Measurements from ENCODE around the gene SEMA3F. TPM values are rescaled to one million over a fixed set of nuclear protein-coding genes. Genes with fewer than 3 reads are reported as not detected.

SEMA3F gene
- total and polyA plus RNA-seq, 4 donors: 0.60 to 4.8 (median 2.1) TPM

DNA sequence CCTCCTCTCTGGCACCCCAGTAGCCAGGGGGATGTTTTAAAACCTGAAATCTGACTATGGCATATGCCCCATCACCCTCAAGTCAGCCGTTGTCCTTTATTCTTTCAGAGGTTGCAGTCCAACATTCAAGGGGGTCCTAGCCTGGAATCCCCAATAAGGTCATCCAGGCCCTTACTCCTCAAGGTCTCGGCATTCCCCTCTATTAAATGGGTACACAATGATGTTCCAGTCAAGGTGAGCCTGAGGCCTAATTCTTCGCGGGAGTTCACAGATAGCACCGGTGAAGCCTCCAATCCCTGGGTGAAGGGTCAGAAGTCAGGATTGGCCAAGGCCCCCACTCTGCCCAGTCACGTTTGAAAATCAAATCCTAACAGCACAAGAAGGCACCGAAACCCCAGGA is 8.1 kb upstream of the SEMA3F start:
- no peak for TF ChIP-seq NR2F2 (IDR thresholded peaks at IDR 0.05)
- no peak for TF ChIP-seq HNF4A (conservative IDR thresholded peaks at IDR 0.05)
- TF ChIP-seq, protein P1, sequence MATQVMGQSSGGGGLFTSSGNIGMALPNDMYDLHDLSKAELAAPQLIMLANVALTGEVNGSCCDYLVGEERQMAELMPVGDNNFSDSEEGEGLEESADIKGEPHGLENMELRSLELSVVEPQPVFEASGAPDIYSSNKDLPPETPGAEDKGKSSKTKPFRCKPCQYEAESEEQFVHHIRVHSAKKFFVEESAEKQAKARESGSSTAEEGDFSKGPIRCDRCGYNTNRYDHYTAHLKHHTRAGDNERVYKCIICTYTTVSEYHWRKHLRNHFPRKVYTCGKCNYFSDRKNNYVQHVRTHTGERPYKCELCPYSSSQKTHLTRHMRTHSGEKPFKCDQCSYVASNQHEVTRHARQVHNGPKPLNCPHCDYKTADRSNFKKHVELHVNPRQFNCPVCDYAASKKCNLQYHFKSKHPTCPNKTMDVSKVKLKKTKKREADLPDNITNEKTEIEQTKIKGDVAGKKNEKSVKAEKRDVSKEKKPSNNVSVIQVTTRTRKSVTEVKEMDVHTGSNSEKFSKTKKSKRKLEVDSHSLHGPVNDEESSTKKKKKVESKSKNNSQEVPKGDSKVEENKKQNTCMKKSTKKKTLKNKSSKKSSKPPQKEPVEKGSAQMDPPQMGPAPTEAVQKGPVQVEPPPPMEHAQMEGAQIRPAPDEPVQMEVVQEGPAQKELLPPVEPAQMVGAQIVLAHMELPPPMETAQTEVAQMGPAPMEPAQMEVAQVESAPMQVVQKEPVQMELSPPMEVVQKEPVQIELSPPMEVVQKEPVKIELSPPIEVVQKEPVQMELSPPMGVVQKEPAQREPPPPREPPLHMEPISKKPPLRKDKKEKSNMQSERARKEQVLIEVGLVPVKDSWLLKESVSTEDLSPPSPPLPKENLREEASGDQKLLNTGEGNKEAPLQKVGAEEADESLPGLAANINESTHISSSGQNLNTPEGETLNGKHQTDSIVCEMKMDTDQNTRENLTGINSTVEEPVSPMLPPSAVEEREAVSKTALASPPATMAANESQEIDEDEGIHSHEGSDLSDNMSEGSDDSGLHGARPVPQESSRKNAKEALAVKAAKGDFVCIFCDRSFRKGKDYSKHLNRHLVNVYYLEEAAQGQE (IDR thresholded peaks at IDR 0.05): no peak
- no peak for TF ChIP-seq TAF1 (conservative IDR thresholded peaks at IDR 0.05)
- 89% methylated on average over 7 of the region's 7 CpGs for WGBS
- Histone ChIP-seq H3K27ac (ENCODE audit: low read depth in 1 of 2, low read length in 2 of 2) (no peak overlapping the region), H3K9me3 (ENCODE audit: control insufficient read depth in 4 of 4, low read length in 3 of 4) (no peaks in the 10 kb centered on the region), H3K4me3 (ENCODE audit: low read depth in 1 of 3, low read length in 3 of 3) (no peak overlapping the region), H3K9ac (ENCODE audit: low read depth in 1 of 2, low read length in 2 of 2) (no peak overlapping the region), H3K4me1 (ENCODE audit: control insufficient read depth in 4 of 4, insufficient read depth in 4 of 4, low read length in 3 of 4) (peaks cover 0 to 6% (median 2%) of the 10 kb centered on the region in 4 donors), H3K27me3 (ENCODE audit: control insufficient read depth in 4 of 4, insufficient read depth in 4 of 4, low read length in 3 of 4) (no peaks in the 10 kb centered on the region), H3K36me3 (ENCODE audit: control insufficient read depth in 4 of 4, insufficient read depth in 3 of 4, low read depth in 1 of 4, low read length in 3 of 4) (no peaks in the 10 kb centered on the region)
- no peak for DNase-seq (ENCODE audit: low spot score)

DNA sequence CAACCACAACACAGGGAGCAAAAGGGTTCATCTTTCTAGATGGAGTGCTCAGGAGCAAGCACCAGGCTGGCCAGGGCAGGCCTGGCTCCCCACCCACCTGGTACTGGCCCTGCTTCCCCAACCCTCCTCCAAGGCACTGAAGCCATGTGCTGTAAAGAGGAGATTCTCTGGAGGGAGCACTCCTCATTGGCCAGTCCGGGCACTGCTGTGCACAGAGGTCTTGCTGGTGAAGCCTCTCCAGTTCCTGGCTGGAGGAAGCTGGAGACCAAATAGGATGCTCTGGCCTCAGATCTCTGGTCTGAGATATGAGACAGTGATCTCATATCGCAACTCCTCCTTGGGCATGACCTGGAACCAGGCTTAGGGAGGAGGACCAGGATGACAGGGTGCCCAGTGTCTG is 7.7 kb upstream of the SEMA3F start:
- H3K9ac ChIP-seq (ENCODE audit: low read depth in 1 of 2, low read length in 2 of 2): no peak overlapping the region
- 90% methylated on average over 2 of the region's 2 CpGs for WGBS
- H3K27me3 ChIP-seq (ENCODE audit: control insufficient read depth in 4 of 4, insufficient read depth in 4 of 4, low read length in 3 of 4): no peaks in the 10 kb centered on the region
- H3K9me3 ChIP-seq (ENCODE audit: control insufficient read depth in 4 of 4, low read length in 3 of 4): no peaks in the 10 kb centered on the region
- H3K4me3 ChIP-seq (ENCODE audit: low read depth in 1 of 3, low read length in 3 of 3): no peak overlapping the region
- no peak overlapping the region for H3K27ac ChIP-seq (ENCODE audit: low read depth in 1 of 2, low read length in 2 of 2)
- no peak for DNase-seq (ENCODE audit: low spot score)
- peaks cover 0 to 6% (median 2%) of the 10 kb centered on the region in 4 donors for H3K4me1 ChIP-seq (ENCODE audit: control insufficient read depth in 4 of 4, insufficient read depth in 4 of 4, low read length in 3 of 4)
- H3K36me3 ChIP-seq (ENCODE audit: control insufficient read depth in 4 of 4, insufficient read depth in 3 of 4, low read depth in 1 of 4, low read length in 3 of 4): no peaks in the 10 kb centered on the region
- TF ChIP-seq, protein P2, sequence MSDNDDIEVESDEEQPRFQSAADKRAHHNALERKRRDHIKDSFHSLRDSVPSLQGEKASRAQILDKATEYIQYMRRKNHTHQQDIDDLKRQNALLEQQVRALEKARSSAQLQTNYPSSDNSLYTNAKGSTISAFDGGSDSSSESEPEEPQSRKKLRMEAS (IDR thresholded peaks at IDR 0.05): no peak
- TF ChIP-seq NR2F2 (IDR thresholded peaks at IDR 0.05): no peak
- TF ChIP-seq JUND (IDR thresholded peaks at IDR 0.05): no peak

DNA sequence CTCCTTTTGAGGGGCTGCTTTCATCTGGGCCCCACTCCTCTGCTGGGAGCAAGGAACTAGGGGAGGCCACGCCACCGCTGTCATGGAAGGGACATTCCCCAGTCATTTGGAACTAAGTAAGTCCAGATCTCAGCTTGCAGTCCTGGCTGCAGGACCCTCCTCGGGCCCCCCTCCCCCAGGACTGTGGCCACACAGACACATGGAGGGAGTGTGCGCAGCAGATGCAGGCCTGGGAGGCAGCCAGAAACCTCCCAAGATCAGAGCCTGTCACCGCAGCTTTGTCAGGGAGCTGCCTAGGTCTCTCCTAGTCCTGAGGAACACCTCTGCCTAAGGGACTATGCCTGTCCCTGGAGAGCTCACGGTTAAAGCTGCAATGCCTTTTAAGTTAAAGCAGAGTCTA is 7.3 kb upstream of the SEMA3F start:
- TF ChIP-seq SP1 (IDR thresholded peaks at IDR 0.05) (no peak), HNF4A (conservative IDR thresholded peaks at IDR 0.05) (no peak), GABPA (IDR thresholded peaks at IDR 0.05 in 1 of 2, conservative IDR thresholded peaks at IDR 0.05 in 1 of 2) (no peak), NR2F2 (IDR thresholded peaks at IDR 0.05) (no peak), FOXA2 (IDR thresholded peaks at IDR 0.05) (no peak), EGR1 (IDR thresholded peaks at IDR 0.05; ENCODE audit: low read depth in 2 of 2) (no peak), TAF1 (conservative IDR thresholded peaks at IDR 0.05) (no peak), YY1 (IDR thresholded peaks at IDR 0.05) (no peak), RAD21 (IDR thresholded peaks at IDR 0.05) (no peak), RXRA (IDR thresholded peaks at IDR 0.05) (no peak)
- TF ChIP-seq, protein P3, sequence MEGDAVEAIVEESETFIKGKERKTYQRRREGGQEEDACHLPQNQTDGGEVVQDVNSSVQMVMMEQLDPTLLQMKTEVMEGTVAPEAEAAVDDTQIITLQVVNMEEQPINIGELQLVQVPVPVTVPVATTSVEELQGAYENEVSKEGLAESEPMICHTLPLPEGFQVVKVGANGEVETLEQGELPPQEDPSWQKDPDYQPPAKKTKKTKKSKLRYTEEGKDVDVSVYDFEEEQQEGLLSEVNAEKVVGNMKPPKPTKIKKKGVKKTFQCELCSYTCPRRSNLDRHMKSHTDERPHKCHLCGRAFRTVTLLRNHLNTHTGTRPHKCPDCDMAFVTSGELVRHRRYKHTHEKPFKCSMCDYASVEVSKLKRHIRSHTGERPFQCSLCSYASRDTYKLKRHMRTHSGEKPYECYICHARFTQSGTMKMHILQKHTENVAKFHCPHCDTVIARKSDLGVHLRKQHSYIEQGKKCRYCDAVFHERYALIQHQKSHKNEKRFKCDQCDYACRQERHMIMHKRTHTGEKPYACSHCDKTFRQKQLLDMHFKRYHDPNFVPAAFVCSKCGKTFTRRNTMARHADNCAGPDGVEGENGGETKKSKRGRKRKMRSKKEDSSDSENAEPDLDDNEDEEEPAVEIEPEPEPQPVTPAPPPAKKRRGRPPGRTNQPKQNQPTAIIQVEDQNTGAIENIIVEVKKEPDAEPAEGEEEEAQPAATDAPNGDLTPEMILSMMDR (IDR thresholded peaks at IDR 0.05; ENCODE audit: low read depth, low read length, missing input control): no peak
- H3K27me3 ChIP-seq (ENCODE audit: control insufficient read depth in 4 of 4, insufficient read depth in 4 of 4, low read length in 3 of 4): no peaks in the 10 kb centered on the region
- no peak overlapping the region for H3K27ac ChIP-seq (ENCODE audit: low read depth in 1 of 2, low read length in 2 of 2)
- H3K9ac ChIP-seq (ENCODE audit: low read depth in 1 of 2, low read length in 2 of 2): no peak overlapping the region
- peaks cover 0 to 6% (median 2%) of the 10 kb centered on the region in 4 donors for H3K4me1 ChIP-seq (ENCODE audit: control insufficient read depth in 4 of 4, insufficient read depth in 4 of 4, low read length in 3 of 4)
- no peaks in the 10 kb centered on the region for H3K36me3 ChIP-seq (ENCODE audit: control insufficient read depth in 4 of 4, insufficient read depth in 3 of 4, low read depth in 1 of 4, low read length in 3 of 4)
- no peak overlapping the region for H3K4me3 ChIP-seq (ENCODE audit: low read depth in 1 of 3, low read length in 3 of 3)
- no peak for DNase-seq (ENCODE audit: low spot score)
- 82% methylated on average over 6 of the region's 6 CpGs for WGBS
- H3K9me3 ChIP-seq (ENCODE audit: control insufficient read depth in 4 of 4, low read length in 3 of 4): no peaks in the 10 kb centered on the region

Measured in liver (tissue), 9 donors.